IMR-90 (cell line): ENCODE data around the gene LOX. TPM values are rescaled to one million over a fixed set of nuclear protein-coding genes. Genes with fewer than 3 reads are reported as not detected.

Experiments
- ATAC-seq: fragments of 200-7000 bp; cut with Tn5 transposase; 2 replicates; pipeline ENCODE4 v1.9.1; 2020; ENCODE audit warnings: low read depth, mild to moderate bottlenecking, moderate library complexity
- BruUV-seq: library from RNA; stranded (reverse); fragments of 400-500 nt; replicated peaks from 2 replicates; lab custom pipeline; 2021; lab: Mats Ljungman, UMichigan
- CTCF ChIA-PET: fragments of 300-600 bp; formaldehyde crosslinking; extraction: SDS; loops from one replicate; lab custom pipeline; 2021; ENCODE audit warnings: antibody characterized with exemption; lab: Yijun Ruan, JAX
- POLR2A ChIA-PET: fragments of 300-600 bp; sonication (Branson Sonifier 250); formaldehyde crosslinking; loops from one replicate; lab custom pipeline; 2022; ENCODE audit warnings: antibody characterized with exemption; ENCODE audit not compliant: unreplicated experiment; lab: Charles Lee
- DNase-seq: peaks from one replicate; pipeline ENCODE4 v3.0.0; 2013
- H2AFZ ChIP-seq: replicated peaks from 2 replicates; pipeline ENCODE3; 2013; ENCODE audit warnings: low read length, mild to moderate bottlenecking; ENCODE audit not compliant: poor library complexity
- H2AK5ac ChIP-seq: 2 replicates; pipeline ENCODE4 v1.6.1; 2013; ENCODE audit warnings: low read depth, low read length, inconsistent platforms
- H2AK9ac ChIP-seq: replicated peaks from 2 replicates; pipeline ENCODE3; 2013; ENCODE audit warnings: mild to moderate bottlenecking, low read depth, low read length, moderate library complexity; ENCODE audit not compliant: poor library complexity
- H2BK120ac ChIP-seq: 2 replicates; pipeline ENCODE4 v1.6.1; 2013; ENCODE audit warnings: low read depth, low read length, inconsistent platforms
- H2BK15ac ChIP-seq: 3 replicates; pipeline ENCODE4 v1.6.1; 2013; ENCODE audit warnings: low read depth, low read length, inconsistent platforms
- H2BK20ac ChIP-seq: 2 replicates; pipeline ENCODE4 v1.6.1; 2013; ENCODE audit warnings: low read depth, mild to moderate bottlenecking, inconsistent platforms, low read length, moderate library complexity
- H2BK5ac ChIP-seq: 2 replicates; pipeline ENCODE4 v1.6.1; 2013; ENCODE audit warnings: mild to moderate bottlenecking, low read depth, low read length, inconsistent platforms; ENCODE audit not compliant: poor library complexity, severe bottlenecking
- H3K14ac ChIP-seq: replicated peaks from 2 replicates; pipeline ENCODE4 v1.6.1; 2013; ENCODE audit warnings: low read depth, low read length, inconsistent platforms
- H3K18ac ChIP-seq: 2 replicates; pipeline ENCODE4 v1.6.1; 2013; ENCODE audit warnings: low read depth, low read length, control low read depth
- H3K23ac ChIP-seq: 2 replicates; pipeline ENCODE4 v1.6.1; 2013; ENCODE audit warnings: low read depth, low read length, inconsistent platforms
- H3K27ac ChIP-seq: 2 replicates; pipeline ENCODE4 v1.5.1; 2013; ENCODE audit warnings: mild to moderate bottlenecking, control low read depth, low read length; ENCODE audit not compliant: insufficient read depth
- H3K27me3 ChIP-seq: 2 replicates; pipeline ENCODE4 v1.6.1; 2013; ENCODE audit warnings: low read length; ENCODE audit not compliant: control insufficient read depth, insufficient read depth
- H3K36me3 ChIP-seq: 2 replicates; pipeline ENCODE4 v1.6.1; 2013; ENCODE audit warnings: low read length, mixed read lengths; ENCODE audit not compliant: control insufficient read depth, insufficient read depth
- H3K4ac ChIP-seq: 2 replicates; pipeline ENCODE4 v1.6.1; 2013; ENCODE audit warnings: low read depth, low read length, inconsistent platforms
- H3K4me1 ChIP-seq: 2 replicates; pipeline ENCODE4 v1.6.1; 2013; ENCODE audit warnings: low read length, mixed read lengths; ENCODE audit not compliant: control insufficient read depth, insufficient read depth
- H3K4me2 ChIP-seq: 2 replicates; pipeline ENCODE4 v1.6.1; 2013; ENCODE audit warnings: low read depth, mild to moderate bottlenecking, control low read depth, low read length, moderate library complexity
- H3K4me3 ChIP-seq: 2 replicates; pipeline ENCODE4 v1.5.1; 2013; ENCODE audit warnings: low read depth, mild to moderate bottlenecking, control low read depth, low read length, moderate library complexity; ENCODE audit not compliant: insufficient read depth
- H3K56ac ChIP-seq: 2 replicates; pipeline ENCODE4 v1.6.1; 2013; ENCODE audit warnings: low read length, inconsistent platforms; ENCODE audit not compliant: insufficient read depth; ENCODE audit errors: extremely low read depth
- H3K79me1 ChIP-seq, 2 experiments: 2 replicates each; pipeline ENCODE4 v1.6.1; 2013; ENCODE audit warnings: low read length in 2 of 2, inconsistent platforms in 1 of 2, low read depth in 1 of 2
- H3K9ac ChIP-seq: 2 replicates; pipeline ENCODE4 v1.6.1; 2013; ENCODE audit warnings: low read depth, low read length, control low read depth
- H3K9me1 ChIP-seq: 2 replicates; pipeline ENCODE4 v1.6.1; 2013; ENCODE audit warnings: low read length, inconsistent platforms; ENCODE audit not compliant: insufficient read depth
- H3K9me3 ChIP-seq: 2 replicates; pipeline ENCODE4 v1.6.1; 2013; ENCODE audit warnings: low read length; ENCODE audit not compliant: control insufficient read depth, insufficient read depth
- H4K20me1 ChIP-seq: 2 replicates; pipeline ENCODE4 v1.6.1; 2013; ENCODE audit warnings: low read length, inconsistent platforms; ENCODE audit not compliant: insufficient read depth
- H4K5ac ChIP-seq: 2 replicates; pipeline ENCODE4 v1.6.1; 2013; ENCODE audit warnings: mild to moderate bottlenecking, low read depth, low read length, control low read depth
- H4K8ac ChIP-seq, 2 experiments: 2 replicates each; pipeline ENCODE4 v1.6.1; 2013; ENCODE audit warnings: low read depth in 2 of 2, low read length in 2 of 2, control low read depth in 1 of 2, inconsistent platforms in 1 of 2
- H4K91ac ChIP-seq: 2 replicates; pipeline ENCODE4 v1.6.1; 2013; ENCODE audit warnings: low read depth, low read length, inconsistent platforms; ENCODE audit not compliant: insufficient read depth
- BHLHE40 ChIP-seq: fragments of 150-350 bp; IDR thresholded peaks from 2 replicates; pipeline ENCODE4 v1.6.1; 2016; ENCODE audit warnings: mild to moderate bottlenecking, low read depth, low read length
- CEBPB ChIP-seq: IDR thresholded peaks from 2 replicates; pipeline ENCODE4 v1.6.1; 2012; ENCODE audit warnings: low read depth, low read length, improper control_type of control experiment
- CHD1 ChIP-seq: IDR thresholded peaks from 2 replicates; pipeline ENCODE4 v1.6.1; 2012; ENCODE audit warnings: low read depth, low read length, improper control_type of control experiment
- CTCF ChIP-seq: conservative IDR thresholded peaks from 2 replicates; pipeline ENCODE4 v1.5.1; 2012; ENCODE audit warnings: mild to moderate bottlenecking, low read depth, low read length, improper control_type of control experiment
- ELK1 ChIP-seq: fragments of 150-350 bp; IDR thresholded peaks from 2 replicates; pipeline ENCODE4 v1.6.1; 2016; ENCODE audit warnings: low read depth, mild to moderate bottlenecking, low read length, moderate library complexity, borderline replicate concordance
- FOS ChIP-seq: fragments of 150-350 bp; IDR thresholded peaks from 2 replicates; pipeline ENCODE4 v1.6.1; 2016; ENCODE audit warnings: low read depth, low read length
- MAFK ChIP-seq: IDR thresholded peaks from 2 replicates; pipeline ENCODE4 v1.6.1; 2012; ENCODE audit warnings: low read depth, low read length, improper control_type of control experiment
- MAZ ChIP-seq: IDR thresholded peaks from 2 replicates; pipeline ENCODE4 v1.6.1; 2012; ENCODE audit warnings: low read depth, mild to moderate bottlenecking, low read length, improper control_type of control experiment, moderate library complexity, borderline replicate concordance
- MXI1 ChIP-seq: IDR thresholded peaks from 2 replicates; pipeline ENCODE4 v1.6.1; 2012; ENCODE audit warnings: low read depth, mild to moderate bottlenecking, low read length, moderate library complexity, borderline replicate concordance
- NFE2L2 ChIP-seq: fragments of 150-350 bp; IDR thresholded peaks from 2 replicates; pipeline ENCODE4 v1.6.1; 2016; ENCODE audit warnings: low read depth, mild to moderate bottlenecking, low read length
- RAD21 ChIP-seq: IDR thresholded peaks from 2 replicates; pipeline ENCODE4 v1.6.1; 2012; ENCODE audit warnings: low read length, improper control_type of control experiment
- RCOR1 ChIP-seq: IDR thresholded peaks from 2 replicates; pipeline ENCODE4 v1.6.1; 2012; ENCODE audit warnings: mild to moderate bottlenecking, low read length, improper control_type of control experiment; ENCODE audit not compliant: insufficient replicate concordance
- SMC3 ChIP-seq: fragments of 150-350 bp; IDR thresholded peaks from 2 replicates; pipeline ENCODE4 v1.6.1; 2016; ENCODE audit warnings: low read depth, mild to moderate bottlenecking, antibody characterized with exemption, low read length, moderate library complexity
- USF2 ChIP-seq: fragments of 150-350 bp; IDR thresholded peaks from 2 replicates; pipeline ENCODE4 v1.6.1; 2017; ENCODE audit warnings: mild to moderate bottlenecking, antibody characterized with exemption, low read length, low read depth
- whole genome bisulfite sequencing, 2 experiments: methylation state at CpG; one replicate each; pipeline versions ENCODE4 v1.1.5 to v1.1.7; 2013; ENCODE audit warnings: missing lambda C conversion rate in 2 of 2; ENCODE audit not compliant: insufficient read length in 1 of 2; ENCODE audit errors: extremely low coverage in 2 of 2; 5-methylcytosine and 5-hydroxymethylcytosine counted together
- dilution Hi-C: fragments of 300-500 bp; cut with HindIII; formaldehyde crosslinking; loops from one replicate; pipeline ENCODE4 v1.14.3; 2018; ENCODE audit warnings: low sequenced_read_pairs; ENCODE audit not compliant: unreplicated experiment
- in situ Hi-C: fragments of 300-500 bp; cut with MboI; formaldehyde crosslinking; loops from 3 replicates; pipeline ENCODE4 v1.14.3; 2019; ENCODE audit warnings: low sequenced_read_pairs, inconsistent platforms, mixed read lengths
- intact Hi-C: fragments of 100-400 bp; cut with micrococcal nuclease; formaldehyde crosslinking; loops from 2 replicates; pipeline ENCODE4 v1.10.0; 2022
- polyA plus RNA-seq, 3 experiments: library from polyadenylated mRNA; depleted of rRNA; stranded (reverse); fragments of >200 nt; gene quantifications; 2 replicates each; pipeline ENCODE4 v1.2.3, GENCODE V29; 2012; ENCODE audit warnings: low replicate concordance in 1 of 3
- total RNA-seq: library from RNA; depleted of rRNA; stranded (reverse); fragments of >200 nt; gene quantifications from 2 replicates; pipeline ENCODE4 v1.2.3, GENCODE V29; 2012

Gene LOX
- total and polyA plus RNA-seq, 2 of the 4 experiments (the other 2 are of a cell fraction) = 277 to 662 TPM

GRCh38 chr5:122114501-122114900, 36.4 kb upstream of the LOX start:
- no peak overlapping the region for H4K8ac ChIP-seq
- no peak overlapping the region for H3K23ac ChIP-seq
- no peak overlapping the region for H3K4me2 ChIP-seq
- no TSS peak for BruUV-seq
- H3K36me3 ChIP-seq = no peaks in the 10 kb centered on the region
- H4K20me1 ChIP-seq = no peaks in the 10 kb centered on the region
- 0 out of 2 replicates have a peak, but pooled peaks cover 3% of the 10 kb centered on the region for H3K9me1 ChIP-seq
- no peak overlapping the region for H2BK20ac ChIP-seq
- DNase-seq = no peak
- ATAC-seq = no peak
- H4K5ac ChIP-seq = no peak overlapping the region
- H2BK120ac ChIP-seq = no peak overlapping the region
- peaks cover 3% of the 10 kb centered on the region; the same call in 1 of the 2 replicates for H3K4me1 ChIP-seq
- H2AK5ac ChIP-seq = no peak overlapping the region
- H3K18ac ChIP-seq = no peak overlapping the region
- H3K4ac ChIP-seq = no peak overlapping the region
- H3K79me1 ChIP-seq = no peaks in the 10 kb centered on the region
- CTCF ChIA-PET = interaction anchor here (0.7 to 1.0 kb wide), 2 partner anchors 10 to 39 kb away, joined by 3 to 4 read pairs; no protein-coding TSS in a partner anchor
- H2BK5ac ChIP-seq = no peak overlapping the region
- no peak overlapping the region for H2AFZ ChIP-seq
- no peak overlapping the region for H3K56ac ChIP-seq
- H3K27ac ChIP-seq = no peak overlapping the region
- intact Hi-C loops (no loop called here), in situ Hi-C loops (no loop called here), dilution Hi-C loops (no loop called here)
- H3K14ac ChIP-seq = no peak overlapping the region
- H3K9me3 ChIP-seq = no peaks in the 10 kb centered on the region
- no CpG with 5 or more reads among the region's 2 CpGs for WGBS, 2 experiments
- H3K27me3 ChIP-seq = no peaks in the 10 kb centered on the region
- H3K9ac ChIP-seq = no peak overlapping the region
- H4K91ac ChIP-seq = no peak overlapping the region
- no peak overlapping the region for H2AK9ac ChIP-seq
- H2BK15ac ChIP-seq = no peak overlapping the region
- TF ChIP-seq MXI1 (no peak), ELK1 (no peak), SMC3 (no peak), RAD21 (no peak), BHLHE40 (no peak), NFE2L2 (no peak), CTCF (no peak), MAZ (no peak), FOS (no peak), USF2 (no peak), CHD1 (no peak), RCOR1 (no peak), MAFK (no peak), CEBPB (no peak)
- H3K4me3 ChIP-seq = no peak overlapping the region
- POLR2A ChIA-PET = interaction anchor here (1.0 kb wide), 1 partner anchor 12 kb away, joined by 8 read pairs; no protein-coding TSS in a partner anchor
